SU-DHL-6 (cell line): ENCODE measurements around the gene RAB26.

ENCODE experiments used
- EZH2phosphoT487 ChIP-seq: fragments of 200-600 bp; sonication (generic), shearing (Covaris generic); conservative IDR thresholded peaks from 2 replicates; pipeline ENCODE4 v1.6.1; 2018; ENCODE audit warnings: mild to moderate bottlenecking, antibody characterized with exemption, low read length, moderate library complexity, mixed read lengths
- TF ChIP-seq, protein P1 (sequence below): fragments of 200-600 bp; sonication (generic); IDR thresholded peaks from one replicate; pipeline ENCODE4 v1.5.1; 2017; ENCODE audit warnings: antibody characterized with exemption, mild to moderate bottlenecking, low read length, moderate library complexity; ENCODE audit not compliant: insufficient read depth, poor library complexity, severe bottlenecking

DNA sequence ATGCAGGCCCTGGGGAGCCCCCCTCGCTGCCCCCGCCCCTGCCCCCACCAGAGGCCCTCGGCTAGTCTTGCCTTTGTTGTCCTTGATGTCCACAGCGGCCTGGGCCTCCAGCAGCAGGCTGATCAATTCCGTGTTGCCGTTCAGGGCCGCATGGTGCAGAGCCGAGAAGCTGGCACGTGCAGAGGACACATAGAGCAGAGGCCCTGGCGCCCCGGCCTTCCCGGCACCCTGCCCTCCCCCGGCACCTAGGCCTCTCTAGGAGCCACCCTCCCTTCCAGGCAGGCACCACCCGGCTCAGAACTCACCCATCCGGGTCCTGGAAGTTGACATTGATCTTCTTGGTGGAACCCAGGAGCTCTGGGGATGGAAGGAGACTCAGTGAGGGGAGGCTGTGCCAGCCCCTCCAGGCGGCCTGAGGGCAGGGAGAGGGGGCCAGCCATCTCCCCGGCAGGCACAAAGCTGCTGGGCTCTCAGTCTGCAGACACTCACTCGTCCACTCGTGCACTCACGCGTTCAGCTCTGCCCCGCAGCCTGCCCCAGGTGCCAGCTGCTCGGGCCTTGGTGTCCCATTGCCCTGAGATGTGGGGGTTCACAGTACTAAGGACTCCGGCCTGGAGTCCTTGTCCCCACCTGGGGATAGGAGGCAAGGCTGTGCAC, 41.7 kb downstream of the RAB26 start:
- TF ChIP-seq, protein P1, sequence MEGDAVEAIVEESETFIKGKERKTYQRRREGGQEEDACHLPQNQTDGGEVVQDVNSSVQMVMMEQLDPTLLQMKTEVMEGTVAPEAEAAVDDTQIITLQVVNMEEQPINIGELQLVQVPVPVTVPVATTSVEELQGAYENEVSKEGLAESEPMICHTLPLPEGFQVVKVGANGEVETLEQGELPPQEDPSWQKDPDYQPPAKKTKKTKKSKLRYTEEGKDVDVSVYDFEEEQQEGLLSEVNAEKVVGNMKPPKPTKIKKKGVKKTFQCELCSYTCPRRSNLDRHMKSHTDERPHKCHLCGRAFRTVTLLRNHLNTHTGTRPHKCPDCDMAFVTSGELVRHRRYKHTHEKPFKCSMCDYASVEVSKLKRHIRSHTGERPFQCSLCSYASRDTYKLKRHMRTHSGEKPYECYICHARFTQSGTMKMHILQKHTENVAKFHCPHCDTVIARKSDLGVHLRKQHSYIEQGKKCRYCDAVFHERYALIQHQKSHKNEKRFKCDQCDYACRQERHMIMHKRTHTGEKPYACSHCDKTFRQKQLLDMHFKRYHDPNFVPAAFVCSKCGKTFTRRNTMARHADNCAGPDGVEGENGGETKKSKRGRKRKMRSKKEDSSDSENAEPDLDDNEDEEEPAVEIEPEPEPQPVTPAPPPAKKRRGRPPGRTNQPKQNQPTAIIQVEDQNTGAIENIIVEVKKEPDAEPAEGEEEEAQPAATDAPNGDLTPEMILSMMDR: no peak
- no peak for TF ChIP-seq EZH2phosphoT487
